Ecto neural progenitor cell (in vitro differentiated cells): ENCODE measurements around the gene KANK4.

Source experiments
- DNase-seq: peaks from one replicate; pipeline ENCODE4 v3.0.0-alpha.2; 2018; ENCODE audit warnings: low spot score

KANK4 gene

DNA sequence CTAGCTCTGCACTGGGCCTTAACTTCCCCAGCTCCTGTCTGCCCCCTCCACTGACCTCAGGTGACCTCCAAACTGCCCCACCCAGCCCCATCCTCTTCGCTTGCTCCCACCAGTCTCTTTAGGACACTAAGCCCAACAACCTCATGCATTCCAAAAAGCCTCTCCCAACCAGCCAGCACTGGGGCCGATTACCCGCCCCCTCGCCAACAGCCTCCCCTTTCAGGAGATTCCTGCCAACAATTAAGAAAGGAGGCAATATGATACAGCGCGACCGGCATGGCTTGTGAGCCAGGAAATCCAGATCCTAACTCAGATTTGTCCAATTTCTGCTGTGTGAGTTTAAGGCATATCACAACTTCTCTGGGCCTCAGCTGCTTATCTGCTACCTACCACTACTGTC is 14.7 kb downstream of the KANK4 start:
- DNase-seq, result no peak

DNA sequence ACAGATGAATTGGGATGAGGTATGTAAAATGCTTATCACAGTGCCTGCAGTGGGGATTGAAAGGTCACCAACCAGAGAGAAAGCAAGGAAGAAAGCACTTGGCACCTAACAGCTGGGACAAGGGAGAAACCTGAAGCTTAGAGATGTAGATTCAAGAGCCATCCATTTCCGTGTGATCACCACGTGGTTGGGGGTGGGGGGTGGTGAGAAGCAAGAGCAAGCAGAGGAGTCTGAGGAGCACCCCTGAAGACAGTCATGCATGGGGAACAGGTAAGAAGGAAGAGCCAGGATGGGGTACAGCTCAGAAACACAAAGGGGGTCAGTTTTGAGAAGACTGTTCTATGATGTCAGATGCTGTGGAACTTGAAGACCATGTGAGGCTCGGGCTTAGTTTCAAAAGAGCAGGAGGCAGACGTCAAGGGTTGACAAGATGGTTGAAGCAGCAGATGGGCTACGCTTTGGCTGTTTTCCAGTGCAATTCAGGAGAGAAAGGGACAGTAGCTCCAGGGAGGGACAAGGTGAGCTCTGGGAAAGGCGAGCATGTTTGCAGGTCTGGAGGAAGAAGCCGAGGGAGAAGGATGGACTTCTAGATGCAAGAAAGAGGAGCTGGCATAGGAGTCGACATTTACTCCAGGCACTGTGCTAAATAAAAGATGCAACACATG is 17.4 kb downstream of the KANK4 start:
- no peak for DNase-seq

DNA sequence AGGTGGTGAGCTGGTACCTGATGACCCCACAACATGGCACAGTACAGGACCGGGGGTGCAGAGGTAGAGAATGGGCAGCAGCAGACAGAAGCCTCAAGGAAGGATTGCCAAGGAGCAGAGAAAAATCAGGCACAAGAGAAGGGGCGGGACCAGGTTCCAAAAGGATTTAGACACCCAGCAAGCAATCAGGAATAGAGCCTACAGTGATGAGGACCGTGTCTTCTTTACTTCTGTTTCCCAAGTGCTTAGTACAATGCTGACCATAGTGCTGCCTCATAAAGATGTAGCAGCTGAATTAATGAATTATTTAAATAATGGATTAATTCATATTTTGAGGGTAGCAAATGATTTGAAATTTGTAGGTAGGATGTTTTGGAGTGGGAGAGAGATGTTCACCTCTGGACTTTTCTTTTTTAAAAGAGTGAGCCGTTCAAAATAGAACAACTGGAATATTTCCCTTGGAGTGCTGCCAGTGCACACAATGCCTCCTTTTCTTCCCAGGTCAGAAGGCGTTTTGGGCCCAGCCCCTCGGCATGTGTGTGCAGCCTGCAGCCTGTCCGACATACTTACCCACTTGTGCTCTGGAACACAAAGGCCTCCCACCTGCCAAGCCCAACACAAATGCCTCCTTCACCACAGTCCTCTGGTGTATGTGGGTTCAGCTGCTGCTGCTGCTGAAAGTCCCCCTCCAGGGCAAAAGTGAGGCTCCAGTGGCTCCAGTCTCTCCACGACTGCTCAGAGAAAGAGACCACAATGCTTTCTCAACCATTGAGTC is 19.6 kb downstream of the KANK4 start:
- DNase-seq, result no peak

DNA sequence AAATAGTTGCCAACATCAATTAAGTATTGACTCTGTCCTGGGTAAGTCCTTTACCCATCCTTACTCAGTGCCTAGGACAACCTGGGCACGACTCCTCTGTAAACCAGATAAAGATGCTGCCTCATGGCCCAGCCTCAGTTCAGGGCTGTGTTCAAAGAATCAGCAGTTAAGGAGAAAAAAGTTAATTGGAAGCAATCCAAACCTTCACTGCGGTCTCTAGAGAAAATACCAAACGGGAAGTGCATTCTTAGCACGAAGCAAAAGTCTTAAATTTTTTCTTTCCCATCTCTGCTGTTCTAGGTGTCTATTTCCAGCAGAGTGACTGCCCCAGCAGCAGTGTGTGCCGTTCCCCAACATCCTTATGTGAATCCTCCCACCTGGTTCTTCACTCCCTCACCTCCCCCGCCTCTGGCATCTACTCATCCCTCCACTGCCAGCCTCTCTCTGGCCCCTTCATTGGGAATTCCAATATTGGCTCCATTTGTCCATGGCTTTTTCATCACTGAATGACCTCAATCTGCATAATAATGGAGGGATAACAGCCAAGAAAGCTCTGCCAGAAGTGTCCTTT is 23.2 kb downstream of the KANK4 start:
- DNase-seq, result no peak

DNA sequence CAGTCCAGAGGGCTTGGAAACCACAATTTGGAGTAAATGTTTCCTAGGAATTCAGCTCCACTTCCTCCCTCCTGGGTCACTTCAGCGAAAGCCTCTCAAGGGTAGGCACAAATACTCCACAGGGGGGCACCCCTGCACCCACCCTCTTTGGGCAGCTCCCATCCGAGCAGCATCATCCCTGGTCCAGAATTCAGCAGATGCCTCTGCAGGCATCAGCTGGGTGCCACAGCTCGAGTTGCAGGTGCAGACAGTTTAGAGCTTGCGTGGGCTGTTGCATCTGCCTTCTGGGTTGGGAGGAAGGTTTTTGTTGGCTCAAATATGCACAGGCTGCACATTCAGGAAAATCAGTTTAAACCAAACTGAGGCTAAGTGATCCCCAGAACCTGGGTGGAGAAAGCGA is 25.0 kb downstream of the KANK4 start:
- DNase-seq, result no peak

DNA sequence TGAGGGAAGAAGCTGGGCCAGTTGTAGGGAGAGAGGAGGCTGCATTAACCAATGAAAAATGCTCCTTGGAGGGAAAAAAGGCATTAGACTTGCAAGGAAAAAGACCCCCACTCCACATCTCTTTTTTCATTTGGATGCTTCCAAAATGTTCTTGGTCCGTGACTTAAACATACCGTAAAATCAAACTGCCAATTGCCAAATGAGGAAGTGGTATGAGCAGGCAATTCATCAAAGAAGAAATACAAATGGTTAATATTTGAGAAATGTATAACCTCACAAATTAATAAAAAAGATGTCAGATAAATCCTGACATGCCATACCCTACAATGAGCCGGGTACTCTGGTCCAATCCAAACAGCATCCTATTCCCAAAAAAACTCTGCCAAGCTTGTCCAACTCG is 30.6 kb downstream of the KANK4 start:
- DNase-seq, result no peak

DNA sequence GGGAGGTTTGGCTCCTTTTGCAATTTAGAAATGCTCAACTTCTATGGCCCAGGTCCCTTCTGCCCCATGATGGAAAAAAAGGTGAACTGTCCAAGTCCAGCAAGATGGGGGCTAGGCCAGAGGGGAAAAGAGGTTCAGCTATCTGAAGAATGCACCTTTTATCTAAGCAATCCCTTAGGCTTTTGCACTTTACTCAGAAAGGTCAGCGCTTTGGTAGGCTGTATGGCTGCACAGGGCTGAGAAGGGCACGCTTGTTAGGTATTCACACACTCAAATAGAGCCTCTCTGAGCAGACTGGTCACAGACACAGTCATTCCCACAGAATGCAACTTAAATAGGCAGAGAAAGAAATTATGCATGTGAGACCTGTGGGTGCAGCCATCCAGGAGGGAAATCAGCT is 31.0 kb downstream of the KANK4 start:
- DNase-seq, result peak; percentile 66

DNA sequence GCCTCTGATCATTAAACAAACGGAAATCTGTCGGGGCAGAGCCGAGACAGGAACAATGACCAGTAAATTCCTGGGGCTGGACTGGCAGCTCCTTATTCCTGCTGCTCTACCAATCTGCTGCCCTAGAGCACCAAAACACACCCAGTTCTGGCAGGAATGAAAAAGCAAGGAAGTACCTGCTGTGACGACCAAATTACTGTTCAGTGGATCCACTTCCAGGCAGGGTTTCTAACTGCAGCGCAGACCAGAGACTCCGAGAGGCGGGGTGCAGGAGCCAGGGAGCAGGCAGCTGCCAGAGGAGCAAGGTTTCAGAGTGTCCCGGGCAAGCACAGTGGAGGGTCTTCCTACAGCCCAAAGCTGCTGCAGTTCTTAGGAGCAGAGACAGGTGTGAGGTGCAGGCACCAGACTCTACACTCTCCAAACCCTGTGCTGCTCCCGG is 32.4 kb downstream of the KANK4 start:
- no peak for DNase-seq

DNA sequence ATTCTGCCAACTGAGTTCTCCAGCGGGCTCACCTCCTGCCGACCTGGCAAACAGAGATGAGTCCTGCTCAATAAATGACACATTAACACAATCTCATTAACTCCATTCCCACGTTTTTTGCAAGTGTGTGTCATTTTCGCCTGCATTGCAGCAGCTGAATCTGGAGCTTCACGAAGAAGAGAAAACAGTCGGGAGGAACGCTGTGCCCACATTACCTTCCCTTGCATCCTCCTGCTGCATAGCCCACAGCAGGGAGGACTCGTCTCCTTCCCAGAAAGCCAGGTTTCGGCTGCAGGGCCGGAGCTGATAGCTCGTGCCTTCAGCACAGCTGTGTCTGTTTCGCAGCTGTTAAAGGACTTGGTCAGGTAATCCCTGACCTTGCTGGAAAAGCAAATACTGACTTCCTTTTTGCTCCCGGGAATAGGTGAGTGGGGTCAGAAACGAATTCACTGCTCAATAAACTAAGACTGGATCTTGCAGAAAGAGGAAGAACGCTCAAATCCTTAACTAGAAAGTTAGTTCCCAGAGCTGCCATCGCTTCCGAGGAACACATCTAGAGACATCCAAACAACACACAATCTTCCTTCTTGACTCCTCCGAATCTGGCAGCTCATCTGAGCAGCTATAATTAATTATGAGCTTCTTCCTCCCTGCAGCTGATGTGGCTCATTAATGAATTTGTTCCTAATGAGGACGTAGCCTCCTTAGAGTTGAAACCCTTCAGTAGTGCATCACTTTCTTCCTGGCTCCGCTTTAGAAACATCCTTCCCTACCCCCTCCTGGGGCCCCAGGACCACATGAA is 33.0 kb downstream of the KANK4 start:
- no peak for DNase-seq

DNA sequence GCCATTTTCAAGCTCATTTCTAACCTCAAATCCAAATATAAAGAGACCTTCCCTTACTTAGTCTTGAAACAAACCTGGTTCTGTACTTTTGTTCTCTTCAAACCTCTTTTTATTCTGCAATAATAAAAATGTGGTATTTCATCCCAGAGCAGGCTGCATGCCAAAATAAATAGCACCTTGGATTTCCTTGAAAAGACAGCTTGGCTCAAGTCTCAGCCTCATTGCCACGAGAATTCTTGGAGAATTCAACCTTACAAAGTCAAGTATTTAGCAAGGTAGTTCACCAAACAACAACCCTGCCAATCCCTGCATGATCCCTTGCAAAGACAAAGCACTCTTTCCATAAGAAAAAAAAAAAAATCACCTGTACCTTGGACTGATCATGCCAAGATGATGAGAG is 33.8 kb downstream of the KANK4 start:
- no peak for DNase-seq

DNA sequence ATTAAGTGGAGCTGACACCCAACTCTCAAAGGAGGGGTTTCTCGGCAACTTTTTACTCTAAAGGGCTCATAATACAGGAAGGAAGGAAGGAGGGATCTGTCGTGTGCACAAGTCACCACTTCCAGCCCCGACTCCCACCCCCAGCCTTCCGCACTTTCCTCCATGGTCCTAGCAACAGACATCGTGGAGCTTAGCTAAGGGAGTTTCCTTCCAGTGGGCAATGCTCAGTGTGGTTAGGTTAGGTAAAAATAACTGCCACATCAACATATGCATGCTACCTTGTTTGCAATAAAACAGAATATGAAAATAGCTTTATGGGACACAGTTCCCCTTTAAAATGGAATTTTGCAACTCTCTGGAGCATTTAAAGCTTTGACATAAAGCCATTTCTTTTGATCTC is 35.2 kb downstream of the KANK4 start:
- DNase-seq, result no peak

DNA sequence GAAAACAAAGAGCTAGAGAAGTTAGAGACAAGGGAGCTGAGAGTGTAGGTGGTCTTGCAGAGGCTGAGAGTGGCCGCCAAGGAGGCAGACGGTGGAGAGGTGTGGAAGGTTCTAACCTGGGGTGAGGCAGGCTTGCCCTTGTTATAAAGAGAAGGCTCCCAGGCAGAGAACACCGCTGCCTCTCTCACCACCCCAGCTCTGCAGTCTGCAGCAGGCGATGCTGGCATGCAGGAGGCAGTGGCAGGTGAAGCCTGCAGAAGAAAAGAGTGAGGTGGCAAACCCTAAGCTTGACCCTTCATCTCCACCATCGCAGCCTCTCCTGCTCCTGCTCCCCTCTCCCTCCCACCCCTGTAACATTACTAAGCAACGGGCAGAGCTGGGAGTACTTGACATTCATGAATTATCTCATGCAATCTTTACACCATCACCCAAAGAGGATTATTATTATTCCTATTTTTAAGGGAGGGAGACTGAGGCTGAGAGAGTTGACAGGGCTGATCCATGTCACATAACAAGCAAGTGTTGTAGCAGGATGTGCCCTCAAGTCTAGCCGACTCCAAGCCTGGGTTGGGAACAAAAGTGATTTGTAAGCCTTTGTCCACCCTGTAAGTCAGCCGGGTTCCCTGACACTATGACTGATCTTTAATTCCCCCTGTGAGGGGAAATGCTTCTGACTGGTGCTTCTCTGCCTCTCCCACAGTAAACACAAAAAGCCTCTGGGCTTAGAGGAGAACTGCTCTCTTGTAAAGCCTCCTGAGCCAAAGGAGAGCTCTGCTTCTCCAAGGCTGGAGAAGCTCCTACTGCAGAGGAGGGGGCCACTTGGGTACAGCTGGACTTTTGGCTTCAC is 36.1 kb downstream of the KANK4 start:
- no peak for DNase-seq

DNA sequence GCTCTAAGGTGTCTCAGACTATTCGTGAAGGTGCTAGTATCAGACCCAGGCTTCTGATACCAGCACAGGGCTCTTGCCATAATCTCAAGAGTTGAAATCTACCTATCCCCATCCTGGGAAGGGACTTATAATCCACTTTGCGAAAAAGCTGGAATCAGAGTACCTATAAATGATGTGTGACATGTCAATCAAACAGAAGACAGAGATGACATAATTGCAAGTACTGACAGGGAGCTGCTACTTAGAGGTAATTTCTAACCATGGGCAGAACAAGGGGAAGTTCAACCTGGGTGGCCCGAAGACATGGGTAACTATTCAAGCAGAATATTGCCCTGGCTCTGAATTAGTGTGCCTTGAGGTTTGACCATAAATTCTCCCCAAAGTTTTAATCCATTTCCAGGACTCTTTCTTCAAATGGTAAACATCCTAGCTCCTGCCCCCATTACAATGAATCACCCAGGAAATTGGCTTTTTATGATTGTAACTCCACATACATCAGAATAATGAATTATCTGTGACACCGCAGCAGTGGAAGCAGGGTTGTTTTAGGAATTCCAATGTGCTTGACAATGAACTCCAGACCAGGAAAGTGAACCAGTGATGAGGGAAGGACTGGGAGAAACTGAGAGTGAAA is 37.2 kb downstream of the KANK4 start:
- no peak for DNase-seq

DNA sequence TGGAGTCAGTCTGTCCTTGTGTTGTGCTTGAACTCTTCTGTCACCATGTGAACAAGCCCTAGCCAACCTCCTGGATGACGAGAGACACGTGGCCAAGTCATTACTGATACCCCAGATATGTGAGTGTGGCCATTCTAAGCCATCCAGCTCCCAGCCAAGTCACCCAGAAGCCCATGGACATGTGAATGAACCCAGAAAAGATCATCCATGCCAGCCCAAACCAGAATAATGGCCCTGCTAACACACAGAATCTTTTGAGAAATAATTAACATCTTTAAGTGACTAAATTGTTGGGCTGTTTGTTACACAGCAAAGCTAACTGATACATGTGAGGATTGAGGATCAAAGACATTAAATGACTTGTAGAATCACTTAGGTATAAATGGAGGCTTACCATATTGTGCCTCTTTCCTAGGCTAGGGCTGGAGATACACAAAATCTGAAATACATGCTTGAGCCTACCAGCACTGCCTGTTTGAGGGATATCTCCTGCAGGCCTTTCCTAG is 38.2 kb downstream of the KANK4 start:
- DNase-seq, result no peak

DNA sequence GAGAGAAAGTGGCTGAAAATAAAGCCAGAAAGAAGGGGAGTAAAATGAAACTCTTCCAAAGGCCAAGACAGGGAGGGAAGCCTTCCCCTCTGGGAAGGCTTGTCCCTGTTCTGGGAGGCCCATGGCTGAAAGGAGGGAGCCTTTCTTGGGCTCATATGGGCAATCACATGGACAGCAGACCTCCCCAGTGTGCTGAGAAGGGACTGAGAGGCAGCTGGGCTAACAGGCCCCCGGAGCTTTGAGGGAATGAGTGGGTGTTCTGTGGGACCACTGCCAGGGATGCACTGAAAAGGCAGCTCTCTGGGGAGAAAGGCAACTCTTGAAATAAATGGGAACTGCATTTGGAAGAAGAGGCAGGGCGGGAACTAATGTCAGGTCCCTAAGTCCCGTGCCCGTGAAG is 39.1 kb downstream of the KANK4 start:
- no peak for DNase-seq

DNA sequence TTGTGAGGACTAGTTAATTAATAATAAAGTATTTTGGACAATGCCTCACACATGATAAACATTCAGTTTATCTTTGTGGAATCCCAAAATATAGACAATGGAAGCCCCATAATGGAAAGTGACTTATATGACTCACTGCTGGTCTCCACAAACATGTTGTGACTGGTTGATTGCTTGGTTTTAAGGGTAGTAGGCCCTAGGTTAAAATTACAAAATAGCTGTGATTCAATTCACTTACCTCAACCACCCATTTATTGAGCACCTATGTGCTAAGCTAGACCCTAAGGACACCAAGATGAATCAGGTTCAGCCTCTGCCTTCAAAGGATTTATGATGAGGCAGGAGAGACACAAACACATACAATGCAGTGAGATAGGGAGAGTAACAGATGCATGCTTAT is 42.4 kb downstream of the KANK4 start:
- DNase-seq, result no peak

DNA sequence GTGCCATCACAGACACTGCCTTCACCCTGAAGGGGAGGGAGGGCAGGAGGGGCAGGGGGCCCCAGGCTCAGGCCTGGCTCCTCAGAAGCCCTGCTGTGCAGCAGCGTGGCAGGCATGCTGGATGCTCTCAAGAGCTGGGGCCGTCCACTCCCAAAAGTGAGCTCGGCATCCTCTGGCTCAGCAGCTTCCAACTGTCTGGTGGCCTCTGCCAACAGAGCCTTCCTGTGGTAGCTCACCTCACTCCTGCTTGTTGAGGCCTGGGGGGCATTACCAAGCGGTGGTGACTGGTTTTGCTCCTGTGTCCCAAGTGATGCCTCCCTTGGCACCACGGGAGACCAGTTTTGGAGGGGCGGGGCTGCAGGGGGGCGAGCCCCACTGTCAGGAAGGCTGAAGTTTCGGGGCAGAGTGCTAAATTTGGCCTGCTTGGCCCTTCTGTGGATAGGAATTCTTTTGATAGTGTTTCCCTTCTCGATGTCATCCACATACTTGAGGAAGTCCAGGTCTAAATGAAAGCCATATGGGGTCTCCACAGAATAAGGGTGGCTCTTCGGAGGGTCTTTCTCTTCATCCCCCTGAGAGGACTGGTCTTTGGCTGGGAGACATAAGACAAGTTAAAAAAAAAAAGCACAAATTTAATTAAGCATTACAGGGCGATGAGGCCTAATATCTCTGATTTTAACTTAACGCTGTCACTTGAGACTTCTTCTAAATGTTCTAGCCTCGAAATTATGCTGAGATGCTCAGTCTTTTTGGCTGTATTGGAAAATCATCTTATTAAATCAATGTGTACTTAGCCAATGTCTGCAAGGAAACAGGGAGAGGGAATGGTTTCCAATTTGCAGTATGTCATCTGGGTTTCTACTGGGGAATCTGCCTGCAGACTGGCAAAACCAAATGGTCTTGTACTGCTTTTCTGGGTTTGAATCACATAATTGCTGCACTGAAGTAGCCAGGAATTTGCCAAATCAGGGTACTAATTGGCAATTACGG is 44.4 kb downstream of the KANK4 start:
- DNase-seq, result no peak

DNA sequence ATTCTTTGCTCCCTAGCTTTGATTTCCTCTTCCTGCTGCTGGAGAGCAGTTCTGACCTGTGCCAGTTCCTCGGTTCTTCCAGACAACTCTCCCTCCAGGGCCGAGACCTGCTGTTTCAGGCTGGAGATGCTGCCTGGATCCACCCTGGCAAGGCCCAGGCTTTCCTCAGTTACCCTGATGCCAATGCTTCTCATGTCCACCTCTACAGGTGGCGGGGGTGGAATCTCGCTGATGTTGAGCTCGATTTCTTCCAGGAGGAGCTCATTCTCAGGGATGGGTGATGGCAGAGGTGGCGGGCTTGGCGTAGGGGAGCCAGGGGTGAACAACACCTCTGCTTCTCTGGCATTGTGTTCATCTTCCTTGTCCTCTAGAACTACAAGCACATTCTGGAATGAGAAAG is 45.3 kb downstream of the KANK4 start:
- no peak for DNase-seq

DNA sequence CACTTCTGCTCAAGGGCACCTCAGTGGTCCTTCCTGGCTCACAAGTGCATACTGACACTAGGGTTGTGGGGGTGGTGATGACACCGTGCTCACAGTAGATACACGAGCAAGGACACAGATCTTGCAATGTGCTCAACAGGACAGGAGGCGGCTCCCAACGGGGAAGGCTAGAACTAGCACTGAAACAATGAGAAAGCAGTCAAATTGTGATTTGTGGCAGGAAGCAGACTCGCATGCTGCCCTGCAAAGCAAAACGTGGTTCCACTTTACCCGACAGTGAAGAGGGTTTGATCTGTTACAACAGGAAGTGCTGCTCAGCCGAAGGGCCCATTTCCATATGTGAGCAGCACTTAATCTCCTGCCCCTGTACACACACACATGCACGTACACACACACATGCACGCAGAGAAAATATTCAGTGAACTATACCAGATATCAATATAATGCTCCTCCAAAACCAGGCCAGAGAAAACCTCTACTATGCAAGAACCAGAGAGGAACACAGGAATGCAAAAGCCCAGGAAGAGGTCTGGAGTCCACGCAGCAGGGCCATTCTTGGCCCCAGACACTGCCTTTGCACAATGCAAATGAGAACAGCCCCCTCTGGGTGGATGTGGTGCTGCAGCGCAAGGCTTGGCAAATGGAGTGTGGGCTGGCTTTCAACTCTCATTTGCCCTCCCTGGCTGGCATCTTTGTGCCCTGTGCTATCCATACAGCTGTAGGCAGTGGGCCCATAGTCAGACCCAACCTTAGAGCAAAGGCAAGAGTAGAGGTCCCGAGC is 47.1 kb downstream of the KANK4 start:
- DNase-seq, result no peak
